IMR-90 (cell line): ENCODE measurements around the gene TNFRSF14. TPM values are rescaled to one million over a fixed set of nuclear protein-coding genes. Genes with fewer than 3 reads are reported as not detected.

Experiments
- ATAC-seq: fragments of 200-7000 bp; cut with Tn5 transposase; 2 replicates; pipeline ENCODE4 v1.9.1; 2020; ENCODE audit warnings: low read depth, mild to moderate bottlenecking, moderate library complexity
- BruUV-seq: library from RNA; stranded (reverse); fragments of 400-500 nt; replicated peaks from 2 replicates; lab custom pipeline; 2021; lab: Mats Ljungman, UMichigan
- CTCF ChIA-PET: fragments of 300-600 bp; formaldehyde crosslinking; extraction: SDS; loops from one replicate; lab custom pipeline; 2021; ENCODE audit warnings: antibody characterized with exemption; lab: Yijun Ruan, JAX
- POLR2A ChIA-PET: fragments of 300-600 bp; sonication (Branson Sonifier 250); formaldehyde crosslinking; loops from one replicate; lab custom pipeline; 2022; ENCODE audit warnings: antibody characterized with exemption; ENCODE audit not compliant: unreplicated experiment; lab: Charles Lee
- DNase-seq: peaks from one replicate; pipeline ENCODE4 v3.0.0; 2013
- H2AFZ ChIP-seq: replicated peaks from 2 replicates; pipeline ENCODE3; 2013; ENCODE audit warnings: low read length, mild to moderate bottlenecking; ENCODE audit not compliant: poor library complexity
- H2AK5ac ChIP-seq: 2 replicates; pipeline ENCODE4 v1.6.1; 2013; ENCODE audit warnings: low read depth, low read length, inconsistent platforms
- H2AK9ac ChIP-seq: replicated peaks from 2 replicates; pipeline ENCODE3; 2013; ENCODE audit warnings: mild to moderate bottlenecking, low read depth, low read length, moderate library complexity; ENCODE audit not compliant: poor library complexity
- H2BK120ac ChIP-seq: 2 replicates; pipeline ENCODE4 v1.6.1; 2013; ENCODE audit warnings: low read depth, low read length, inconsistent platforms
- H2BK15ac ChIP-seq: 3 replicates; pipeline ENCODE4 v1.6.1; 2013; ENCODE audit warnings: low read depth, low read length, inconsistent platforms
- H2BK20ac ChIP-seq: 2 replicates; pipeline ENCODE4 v1.6.1; 2013; ENCODE audit warnings: low read depth, mild to moderate bottlenecking, inconsistent platforms, low read length, moderate library complexity
- H2BK5ac ChIP-seq: 2 replicates; pipeline ENCODE4 v1.6.1; 2013; ENCODE audit warnings: mild to moderate bottlenecking, low read depth, low read length, inconsistent platforms; ENCODE audit not compliant: poor library complexity, severe bottlenecking
- H3K14ac ChIP-seq: replicated peaks from 2 replicates; pipeline ENCODE4 v1.6.1; 2013; ENCODE audit warnings: low read depth, low read length, inconsistent platforms
- H3K18ac ChIP-seq: 2 replicates; pipeline ENCODE4 v1.6.1; 2013; ENCODE audit warnings: low read depth, low read length, control low read depth
- H3K23ac ChIP-seq: 2 replicates; pipeline ENCODE4 v1.6.1; 2013; ENCODE audit warnings: low read depth, low read length, inconsistent platforms
- H3K27ac ChIP-seq: 2 replicates; pipeline ENCODE4 v1.5.1; 2013; ENCODE audit warnings: mild to moderate bottlenecking, control low read depth, low read length; ENCODE audit not compliant: insufficient read depth
- H3K27me3 ChIP-seq: 2 replicates; pipeline ENCODE4 v1.6.1; 2013; ENCODE audit warnings: low read length; ENCODE audit not compliant: control insufficient read depth, insufficient read depth
- H3K36me3 ChIP-seq: 2 replicates; pipeline ENCODE4 v1.6.1; 2013; ENCODE audit warnings: low read length, mixed read lengths; ENCODE audit not compliant: control insufficient read depth, insufficient read depth
- H3K4ac ChIP-seq: 2 replicates; pipeline ENCODE4 v1.6.1; 2013; ENCODE audit warnings: low read depth, low read length, inconsistent platforms
- H3K4me1 ChIP-seq: 2 replicates; pipeline ENCODE4 v1.6.1; 2013; ENCODE audit warnings: low read length, mixed read lengths; ENCODE audit not compliant: control insufficient read depth, insufficient read depth
- H3K4me2 ChIP-seq: 2 replicates; pipeline ENCODE4 v1.6.1; 2013; ENCODE audit warnings: low read depth, mild to moderate bottlenecking, control low read depth, low read length, moderate library complexity
- H3K4me3 ChIP-seq: 2 replicates; pipeline ENCODE4 v1.5.1; 2013; ENCODE audit warnings: low read depth, mild to moderate bottlenecking, control low read depth, low read length, moderate library complexity; ENCODE audit not compliant: insufficient read depth
- H3K56ac ChIP-seq: 2 replicates; pipeline ENCODE4 v1.6.1; 2013; ENCODE audit warnings: low read length, inconsistent platforms; ENCODE audit not compliant: insufficient read depth; ENCODE audit errors: extremely low read depth
- H3K79me1 ChIP-seq, 2 experiments: 2 replicates each; pipeline ENCODE4 v1.6.1; 2013; ENCODE audit warnings: low read length in 2 of 2, inconsistent platforms in 1 of 2, low read depth in 1 of 2
- H3K9ac ChIP-seq: 2 replicates; pipeline ENCODE4 v1.6.1; 2013; ENCODE audit warnings: low read depth, low read length, control low read depth
- H3K9me1 ChIP-seq: 2 replicates; pipeline ENCODE4 v1.6.1; 2013; ENCODE audit warnings: low read length, inconsistent platforms; ENCODE audit not compliant: insufficient read depth
- H3K9me3 ChIP-seq: 2 replicates; pipeline ENCODE4 v1.6.1; 2013; ENCODE audit warnings: low read length; ENCODE audit not compliant: control insufficient read depth, insufficient read depth
- H4K20me1 ChIP-seq: 2 replicates; pipeline ENCODE4 v1.6.1; 2013; ENCODE audit warnings: low read length, inconsistent platforms; ENCODE audit not compliant: insufficient read depth
- H4K5ac ChIP-seq: 2 replicates; pipeline ENCODE4 v1.6.1; 2013; ENCODE audit warnings: mild to moderate bottlenecking, low read depth, low read length, control low read depth
- H4K8ac ChIP-seq, 2 experiments: 2 replicates each; pipeline ENCODE4 v1.6.1; 2013; ENCODE audit warnings: low read depth in 2 of 2, low read length in 2 of 2, control low read depth in 1 of 2, inconsistent platforms in 1 of 2
- H4K91ac ChIP-seq: 2 replicates; pipeline ENCODE4 v1.6.1; 2013; ENCODE audit warnings: low read depth, low read length, inconsistent platforms; ENCODE audit not compliant: insufficient read depth
- BHLHE40 ChIP-seq: fragments of 150-350 bp; IDR thresholded peaks from 2 replicates; pipeline ENCODE4 v1.6.1; 2016; ENCODE audit warnings: mild to moderate bottlenecking, low read depth, low read length
- CEBPB ChIP-seq: IDR thresholded peaks from 2 replicates; pipeline ENCODE4 v1.6.1; 2012; ENCODE audit warnings: low read depth, low read length, improper control_type of control experiment
- CHD1 ChIP-seq: IDR thresholded peaks from 2 replicates; pipeline ENCODE4 v1.6.1; 2012; ENCODE audit warnings: low read depth, low read length, improper control_type of control experiment
- CTCF ChIP-seq: conservative IDR thresholded peaks from 2 replicates; pipeline ENCODE4 v1.5.1; 2012; ENCODE audit warnings: mild to moderate bottlenecking, low read depth, low read length, improper control_type of control experiment
- ELK1 ChIP-seq: fragments of 150-350 bp; IDR thresholded peaks from 2 replicates; pipeline ENCODE4 v1.6.1; 2016; ENCODE audit warnings: low read depth, mild to moderate bottlenecking, low read length, moderate library complexity, borderline replicate concordance
- FOS ChIP-seq: fragments of 150-350 bp; IDR thresholded peaks from 2 replicates; pipeline ENCODE4 v1.6.1; 2016; ENCODE audit warnings: low read depth, low read length
- MAFK ChIP-seq: IDR thresholded peaks from 2 replicates; pipeline ENCODE4 v1.6.1; 2012; ENCODE audit warnings: low read depth, low read length, improper control_type of control experiment
- MAZ ChIP-seq: IDR thresholded peaks from 2 replicates; pipeline ENCODE4 v1.6.1; 2012; ENCODE audit warnings: low read depth, mild to moderate bottlenecking, low read length, improper control_type of control experiment, moderate library complexity, borderline replicate concordance
- MXI1 ChIP-seq: IDR thresholded peaks from 2 replicates; pipeline ENCODE4 v1.6.1; 2012; ENCODE audit warnings: low read depth, mild to moderate bottlenecking, low read length, moderate library complexity, borderline replicate concordance
- NFE2L2 ChIP-seq: fragments of 150-350 bp; IDR thresholded peaks from 2 replicates; pipeline ENCODE4 v1.6.1; 2016; ENCODE audit warnings: low read depth, mild to moderate bottlenecking, low read length
- POLR2A ChIP-seq: IDR thresholded peaks from 2 replicates; pipeline ENCODE4 v1.6.1; 2012; ENCODE audit warnings: mild to moderate bottlenecking, low read depth, low read length
- RAD21 ChIP-seq: IDR thresholded peaks from 2 replicates; pipeline ENCODE4 v1.6.1; 2012; ENCODE audit warnings: low read length, improper control_type of control experiment
- RCOR1 ChIP-seq: IDR thresholded peaks from 2 replicates; pipeline ENCODE4 v1.6.1; 2012; ENCODE audit warnings: mild to moderate bottlenecking, low read length, improper control_type of control experiment; ENCODE audit not compliant: insufficient replicate concordance
- RFX5 ChIP-seq: IDR thresholded peaks from 2 replicates; pipeline ENCODE4 v1.8.0; 2012; ENCODE audit warnings: low read depth, mild to moderate bottlenecking, low read length, moderate library complexity
- SMC3 ChIP-seq: fragments of 150-350 bp; IDR thresholded peaks from 2 replicates; pipeline ENCODE4 v1.6.1; 2016; ENCODE audit warnings: low read depth, mild to moderate bottlenecking, antibody characterized with exemption, low read length, moderate library complexity
- USF2 ChIP-seq: fragments of 150-350 bp; IDR thresholded peaks from 2 replicates; pipeline ENCODE4 v1.6.1; 2017; ENCODE audit warnings: mild to moderate bottlenecking, antibody characterized with exemption, low read length, low read depth
- WGBS, 2 experiments: methylation state at CpG; one replicate each; pipeline versions ENCODE4 v1.1.5 to v1.1.7; 2013; ENCODE audit warnings: missing lambda C conversion rate in 2 of 2; ENCODE audit not compliant: insufficient read length in 1 of 2; ENCODE audit errors: extremely low coverage in 2 of 2; 5-methylcytosine and 5-hydroxymethylcytosine counted together
- dilution Hi-C: fragments of 300-500 bp; cut with HindIII; formaldehyde crosslinking; loops from one replicate; pipeline ENCODE4 v1.14.3; 2018; ENCODE audit warnings: low sequenced_read_pairs; ENCODE audit not compliant: unreplicated experiment
- in situ Hi-C: fragments of 300-500 bp; cut with MboI; formaldehyde crosslinking; loops from 3 replicates; pipeline ENCODE4 v1.14.3; 2019; ENCODE audit warnings: low sequenced_read_pairs, inconsistent platforms, mixed read lengths
- intact Hi-C: fragments of 100-400 bp; cut with micrococcal nuclease; formaldehyde crosslinking; loops from 2 replicates; pipeline ENCODE4 v1.10.0; 2022
- polyA plus RNA-seq, 3 experiments: library from polyadenylated mRNA; depleted of rRNA; stranded (reverse); fragments of >200 nt; gene quantifications; 2 replicates each; pipeline ENCODE4 v1.2.3, GENCODE V29; 2012; ENCODE audit warnings: low replicate concordance in 1 of 3
- total RNA-seq: library from RNA; depleted of rRNA; stranded (reverse); fragments of >200 nt; gene quantifications from 2 replicates; pipeline ENCODE4 v1.2.3, GENCODE V29; 2012

The TNFRSF14 gene
- total and polyA plus RNA-seq, 2 of the 4 experiments (the other 2 are of a cell fraction), result 1.3 to 4.2 TPM

GRCh38 chr1:2591581-2592261, 35.5 kb downstream of the TNFRSF14 start:
- Histone ChIP-seq H2BK20ac (no peak overlapping the region), H4K8ac (no peak overlapping the region), H3K14ac (no peak overlapping the region), H2BK120ac (no peak overlapping the region), H2AFZ (no peak overlapping the region), H3K27me3 (no peaks in the 10 kb centered on the region; the same call in 1 of the 2 replicates), H3K27ac (no peak overlapping the region), H3K4me1 (peaks cover 4% of the 10 kb centered on the region; the same call in 1 of the 2 replicates), H2BK15ac (no peak overlapping the region), H3K9ac (no peak overlapping the region), H3K36me3 (peaks cover 2% of the 10 kb centered on the region; the same call in 1 of the 2 replicates), H2BK5ac (no peak overlapping the region), H3K9me3 (no peaks in the 10 kb centered on the region), H4K91ac (no peak overlapping the region), H3K79me1 (peaks cover 0 to 12% of the 10 kb centered on the region in 2 experiments; a peak in 1 of 4 replicates), H3K4me3 (no peak overlapping the region), H2AK9ac (no peak overlapping the region), H4K20me1 (no peaks in the 10 kb centered on the region), H3K56ac (no peak overlapping the region), H3K9me1 (no peaks in the 10 kb centered on the region), H3K4ac (no peak overlapping the region), H3K18ac (no peak overlapping the region), H2AK5ac (no peak overlapping the region), H4K5ac (no peak overlapping the region), H3K4me2 (no peak overlapping the region), H3K23ac (no peak overlapping the region)
- dilution Hi-C loops (no loop called here), intact Hi-C loops (no loop called here), in situ Hi-C loops (no loop called here)
- BruUV-seq, result no TSS peak
- ChIA-PET CTCF (no interaction called here), POLR2A (no interaction called here)
- no peak for DNase-seq
- ATAC-seq, result no peak
- 100% methylated on average over 2 of the region's 12 CpGs; no CpG with 5 or more reads in 1 of the 2 experiments for WGBS, 2 experiments
- TF ChIP-seq RAD21, result no peak
- no peak for TF ChIP-seq SMC3
- no peak for TF ChIP-seq RCOR1
- TF ChIP-seq BHLHE40, result no peak
- TF ChIP-seq RFX5, result no peak
- TF ChIP-seq ELK1, result no peak
- no peak for TF ChIP-seq FOS
- TF ChIP-seq MXI1, result no peak
- TF ChIP-seq CHD1, result no peak
- no peak for TF ChIP-seq MAFK
- TF ChIP-seq CTCF, result no peak
- no peak for TF ChIP-seq MAZ
- no peak for TF ChIP-seq CEBPB
- TF ChIP-seq NFE2L2, result no peak
- TF ChIP-seq USF2, result no peak
- no peak for TF ChIP-seq POLR2A
